OCI-LY7 (cell line): ENCODE results near the gene FAM171A1. TPM values are rescaled to one million over a fixed set of nuclear protein-coding genes. Genes with fewer than 3 reads are reported as not detected.

Experiments used
- BruUV-seq: library from RNA; stranded (reverse); fragments of 400-500 nt; replicated peaks from 2 replicates; lab custom pipeline; 2021; lab: Mats Ljungman, UMichigan
- CTCF ChIA-PET: fragments of 300-600 bp; sonication (Branson Sonifier 250); formaldehyde crosslinking; loops from one replicate; lab custom pipeline; 2022; ENCODE audit warnings: antibody characterized with exemption; ENCODE audit not compliant: unreplicated experiment; lab: Charles Lee
- POLR2A ChIA-PET: fragments of 300-600 bp; sonication (Branson Sonifier 250); formaldehyde crosslinking; loops from one replicate; lab custom pipeline; 2022; ENCODE audit warnings: antibody characterized with exemption; lab: Charles Lee
- DNase-seq: peaks from one replicate; pipeline ENCODE4 v3.0.0-alpha.2; 2015; ENCODE audit warnings: low spot score
- H2AFZ ChIP-seq: fragments of 200-600 bp; sonication (generic), shearing (Covaris generic); 2 replicates; pipeline ENCODE4 v1.6.1; 2014; ENCODE audit warnings: mild to moderate bottlenecking, antibody characterized with exemption, low read length, moderate library complexity
- H3K27ac ChIP-seq: fragments of 200-600 bp; sonication (generic); 2 replicates; pipeline ENCODE4 v1.5.1; 2014; ENCODE audit warnings: mixed run types, low read depth, mild to moderate bottlenecking, moderate library complexity, low read length, inconsistent platforms; ENCODE audit not compliant: poor library complexity, severe bottlenecking
- H3K36me3 ChIP-seq: fragments of 200-600 bp; sonication (generic); 2 replicates; pipeline ENCODE4 v1.6.1; 2014; ENCODE audit warnings: mild to moderate bottlenecking, antibody characterized with exemption, low read length, moderate library complexity, mixed read lengths; ENCODE audit not compliant: insufficient read depth
- H3K4me1 ChIP-seq: fragments of 200-600 bp; sonication (generic); 2 replicates; pipeline ENCODE4 v1.5.1; 2014; ENCODE audit warnings: mild to moderate bottlenecking, low read length; ENCODE audit not compliant: insufficient read depth, poor library complexity, severe bottlenecking
- H3K4me2 ChIP-seq: fragments of 200-600 bp; sonication (generic); 2 replicates; pipeline ENCODE4 v1.6.1; 2014; ENCODE audit warnings: mild to moderate bottlenecking, low read length
- H3K4me3 ChIP-seq: fragments of 200-600 bp; sonication (generic); 2 replicates; pipeline ENCODE4 v1.5.1; 2014; ENCODE audit warnings: mild to moderate bottlenecking, low read depth, low read length; ENCODE audit not compliant: poor library complexity, severe bottlenecking
- H3K79me2 ChIP-seq: fragments of 200-600 bp; sonication (generic); 2 replicates; pipeline ENCODE4 v1.6.1; 2016; ENCODE audit warnings: low read depth, mild to moderate bottlenecking, low read length, moderate library complexity, mixed read lengths; ENCODE audit not compliant: insufficient read depth
- H3K9me2 ChIP-seq: fragments of 200-600 bp; sonication (generic); 2 replicates; pipeline ENCODE4 v1.6.1; 2016; ENCODE audit warnings: mild to moderate bottlenecking, low read length, mixed read lengths; ENCODE audit not compliant: insufficient read depth
- H3K9me3 ChIP-seq: fragments of 200-600 bp; sonication (generic); 2 replicates; pipeline ENCODE4 v1.6.1; 2014; ENCODE audit warnings: mild to moderate bottlenecking, mixed run types, low read length, mixed read lengths
- H4K20me1 ChIP-seq: fragments of 200-600 bp; sonication (generic); 2 replicates; pipeline ENCODE4 v1.6.1; 2014; ENCODE audit warnings: mild to moderate bottlenecking, antibody characterized with exemption, low read length, moderate library complexity, mixed read lengths; ENCODE audit not compliant: insufficient read depth
- EZH2phosphoT487 ChIP-seq: fragments of 200-600 bp; sonication (generic); IDR thresholded peaks from 2 replicates; pipeline ENCODE4 v1.6.1; 2018; ENCODE audit warnings: low read depth, borderline replicate concordance, mild to moderate bottlenecking, mixed run types, antibody characterized with exemption, low read length, moderate library complexity, mixed read lengths
- intact Hi-C: fragments of 100-400 bp; cut with micrococcal nuclease; formaldehyde crosslinking; loops from one replicate; pipeline ENCODE4 v1.10.0; 2022; ENCODE audit not compliant: unreplicated experiment
- total RNA-seq, 2 experiments: library from RNA; depleted of rRNA in 1 of 2; stranded (reverse); fragments of >200 nt in 1 of 2; shearing (Covaris generic) in 1 of 2; gene quantifications; 2 replicates each; pipeline ENCODE4 v1.2.3, GENCODE V29; 2014 to 2022
- TF ChIP-seq, protein P1 (sequence below): fragments of 200-600 bp; sonication (generic); conservative IDR thresholded peaks from 2 replicates; pipeline ENCODE4 v1.5.1; 2014; ENCODE audit warnings: mild to moderate bottlenecking, antibody characterized with exemption, low read length, moderate library complexity, mixed read lengths

Gene FAM171A1
- total RNA-seq, 2 experiments from 2014 or later, result not detected

DNA sequence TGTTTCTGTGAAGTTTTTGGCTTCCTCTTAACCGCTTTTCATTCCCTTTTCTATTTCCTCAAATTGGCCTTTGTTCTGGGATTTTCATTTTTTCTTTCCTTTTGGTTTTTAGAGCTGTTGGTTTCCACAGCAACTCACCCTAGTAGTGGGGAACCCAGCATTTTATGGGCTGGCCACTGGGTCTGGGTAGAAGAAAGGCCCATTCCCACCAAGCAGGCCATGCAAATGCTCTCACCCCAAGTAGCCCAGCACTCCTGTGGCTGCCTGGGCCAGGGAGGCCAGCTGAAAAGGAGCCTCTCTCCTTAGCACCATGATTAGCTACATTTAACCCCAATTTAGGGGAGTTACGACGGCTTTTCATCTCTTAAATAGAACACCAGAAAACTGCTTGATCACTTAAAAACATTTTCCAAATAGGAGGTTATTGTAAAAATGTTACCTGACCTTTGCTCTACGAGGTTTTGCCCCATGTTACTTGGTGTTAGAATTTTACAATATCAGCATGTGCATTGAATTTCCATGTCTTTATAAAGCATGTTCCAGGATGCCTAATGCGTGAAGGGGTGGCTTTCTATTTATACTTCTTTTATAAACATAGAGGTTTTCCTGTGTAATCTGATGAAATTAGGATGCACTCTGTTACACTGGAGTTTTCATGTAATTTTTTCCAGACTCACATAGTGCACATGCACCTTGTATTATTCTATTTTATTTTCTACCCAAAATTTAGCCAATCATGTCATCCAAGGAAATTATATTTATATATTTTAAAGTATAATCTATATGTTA lies 75.4 kb downstream of the FAM171A1 start:
- CTCF ChIA-PET, result no interaction called here
- no TSS peak for BruUV-seq

DNA sequence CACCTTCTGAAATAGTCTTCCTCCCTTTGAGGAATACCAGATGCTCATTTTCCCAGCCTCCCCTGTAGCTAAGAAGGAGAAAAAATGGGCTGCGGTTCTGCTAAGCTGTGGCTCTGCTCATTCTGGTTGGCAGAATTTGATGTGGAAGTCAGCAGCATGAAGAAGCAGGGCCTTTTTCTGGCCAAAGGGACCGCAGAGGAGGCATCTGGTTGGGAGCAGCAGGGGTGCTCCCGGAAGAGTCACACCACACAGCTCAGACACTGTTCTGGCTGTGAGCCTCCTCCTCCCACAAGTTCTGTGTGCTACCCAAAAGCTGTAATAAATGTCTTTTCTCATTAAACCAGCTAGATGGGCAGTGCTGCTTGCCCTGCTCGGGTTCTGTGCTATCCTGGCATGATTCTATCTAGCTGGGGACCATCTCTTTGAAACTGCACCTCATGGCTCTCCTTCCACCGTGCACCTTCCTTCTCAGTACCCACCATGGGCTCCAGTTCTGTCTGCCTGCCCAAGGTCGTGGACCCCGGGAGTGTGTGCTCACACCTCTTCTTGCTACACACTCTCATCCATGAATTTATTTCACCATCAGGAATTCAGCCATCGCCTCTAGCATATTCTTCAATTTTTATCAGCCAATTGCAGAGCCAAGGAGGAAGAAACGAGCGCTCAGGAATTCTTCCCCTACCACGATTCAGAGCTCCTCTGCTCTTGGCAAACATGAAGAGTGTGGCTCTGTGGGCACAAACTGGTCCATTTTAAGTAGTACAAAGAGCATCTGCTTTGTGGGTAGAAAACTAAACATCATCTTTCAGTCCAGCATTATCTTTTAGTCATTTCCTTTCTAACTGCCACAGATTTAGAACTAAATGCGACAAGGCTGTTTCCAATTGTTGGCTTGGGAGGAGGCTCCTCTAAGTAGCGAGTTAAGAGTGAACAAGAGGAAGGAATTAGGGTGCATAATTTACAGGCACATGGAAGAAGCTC lies 76.9 kb downstream of the FAM171A1 start:
- Histone ChIP-seq H3K9me2 (no peaks in the 10 kb centered on the region), H3K4me2 (no peak overlapping the region), H3K4me1 (no peaks in the 10 kb centered on the region), H3K36me3 (no peaks in the 10 kb centered on the region), H3K4me3 (no peak overlapping the region), H3K27ac (no peak overlapping the region), H3K79me2 (no peaks in the 10 kb centered on the region), H3K9me3 (no peaks in the 10 kb centered on the region), H2AFZ (no peak overlapping the region), H4K20me1 (no peaks in the 10 kb centered on the region)
- ChIA-PET CTCF (interaction anchor here (0.5 kb wide), 1 partner anchor 1389 kb away, joined by 3 read pairs; no protein-coding TSS in a partner anchor), POLR2A (no interaction called here)
- intact Hi-C loops, result no loop called here
- DNase-seq, result no peak
- no TSS peak for BruUV-seq
- TF ChIP-seq EZH2phosphoT487, result no peak

More for the DNA sequence above, 75.4 kb downstream of the FAM171A1 start:
- TF ChIP-seq EZH2phosphoT487, result no peak
- TF ChIP-seq, protein P1, sequence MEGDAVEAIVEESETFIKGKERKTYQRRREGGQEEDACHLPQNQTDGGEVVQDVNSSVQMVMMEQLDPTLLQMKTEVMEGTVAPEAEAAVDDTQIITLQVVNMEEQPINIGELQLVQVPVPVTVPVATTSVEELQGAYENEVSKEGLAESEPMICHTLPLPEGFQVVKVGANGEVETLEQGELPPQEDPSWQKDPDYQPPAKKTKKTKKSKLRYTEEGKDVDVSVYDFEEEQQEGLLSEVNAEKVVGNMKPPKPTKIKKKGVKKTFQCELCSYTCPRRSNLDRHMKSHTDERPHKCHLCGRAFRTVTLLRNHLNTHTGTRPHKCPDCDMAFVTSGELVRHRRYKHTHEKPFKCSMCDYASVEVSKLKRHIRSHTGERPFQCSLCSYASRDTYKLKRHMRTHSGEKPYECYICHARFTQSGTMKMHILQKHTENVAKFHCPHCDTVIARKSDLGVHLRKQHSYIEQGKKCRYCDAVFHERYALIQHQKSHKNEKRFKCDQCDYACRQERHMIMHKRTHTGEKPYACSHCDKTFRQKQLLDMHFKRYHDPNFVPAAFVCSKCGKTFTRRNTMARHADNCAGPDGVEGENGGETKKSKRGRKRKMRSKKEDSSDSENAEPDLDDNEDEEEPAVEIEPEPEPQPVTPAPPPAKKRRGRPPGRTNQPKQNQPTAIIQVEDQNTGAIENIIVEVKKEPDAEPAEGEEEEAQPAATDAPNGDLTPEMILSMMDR, result no peak
- POLR2A ChIA-PET, result interaction anchor here (1.1 kb wide), 1 partner anchor 172 kb away, joined by 3 read pairs; no protein-coding TSS in a partner anchor
- H3K79me2 ChIP-seq, result no peaks in the 10 kb centered on the region
- DNase-seq, result no peak
- H2AFZ ChIP-seq, result no peak overlapping the region
- no peaks in the 10 kb centered on the region for H3K9me2 ChIP-seq
- no peak overlapping the region for H3K4me3 ChIP-seq
- no peaks in the 10 kb centered on the region for H3K36me3 ChIP-seq
- no peaks in the 10 kb centered on the region for H4K20me1 ChIP-seq
- H3K27ac ChIP-seq, result no peak overlapping the region
- H3K4me2 ChIP-seq, result no peak overlapping the region
- H3K9me3 ChIP-seq, result no peaks in the 10 kb centered on the region
- intact Hi-C loops, result no loop called here
- H3K4me1 ChIP-seq, result no peaks in the 10 kb centered on the region

DNA sequence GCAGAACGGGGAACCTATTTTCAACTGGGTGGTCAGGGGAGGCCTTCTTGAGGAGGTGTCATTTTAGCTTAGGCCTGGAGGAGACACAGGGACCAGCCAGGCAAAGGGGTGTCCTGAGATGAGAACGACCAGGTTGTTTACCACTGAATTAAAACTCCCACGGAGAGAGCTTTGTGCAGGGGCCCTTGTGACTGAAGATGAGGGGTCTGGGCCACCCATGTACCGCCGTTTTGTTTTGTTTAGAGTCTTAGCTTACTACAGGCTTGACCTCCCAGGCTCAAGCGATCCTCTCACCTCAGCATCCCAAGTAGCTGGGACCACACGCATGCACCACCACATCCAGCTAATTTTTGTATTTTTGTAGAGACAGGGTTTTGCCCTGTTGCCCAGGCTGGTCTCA lies 80.4 kb downstream of the FAM171A1 start:
- H2AFZ ChIP-seq, result no peak overlapping the region
- H3K4me3 ChIP-seq, result no peak overlapping the region
- no peak for DNase-seq
- POLR2A ChIA-PET, result interaction anchor here (0.7 kb wide), 1 partner anchor 8 kb away, joined by 4 read pairs; no protein-coding TSS in a partner anchor
- H4K20me1 ChIP-seq, result no peaks in the 10 kb centered on the region
- no TSS peak for BruUV-seq
- no peak overlapping the region for H3K4me2 ChIP-seq
- H3K4me1 ChIP-seq, result no peaks in the 10 kb centered on the region
- H3K9me2 ChIP-seq, result no peaks in the 10 kb centered on the region
- TF ChIP-seq EZH2phosphoT487, result no peak
- TF ChIP-seq, protein P1, result no peak
- no peak overlapping the region for H3K27ac ChIP-seq
- no peaks in the 10 kb centered on the region for H3K36me3 ChIP-seq
- H3K9me3 ChIP-seq, result no peaks in the 10 kb centered on the region
- CTCF ChIA-PET, result no interaction called here
- intact Hi-C loops, result no loop called here
- H3K79me2 ChIP-seq, result no peaks in the 10 kb centered on the region
